SK-N-SH (cell line): ENCODE results near the gene POLD2.

Experiments used
- EP300 ChIP-seq, 2 experiments: IDR thresholded peaks; 2 replicates each; pipeline versions ENCODE4 v1.4.0 to v1.6.1; 2012; ENCODE audit warnings: borderline replicate concordance in 1 of 2, low read depth in 1 of 2, low read length in 1 of 2
- EZH2phosphoT487 ChIP-seq: fragments of 200-600 bp; sonication (generic); IDR thresholded peaks from 2 replicates; pipeline ENCODE4 v1.6.1; 2017; ENCODE audit warnings: low read depth, mixed run types, mild to moderate bottlenecking, antibody characterized with exemption, moderate library complexity, borderline replicate concordance
- GABPA ChIP-seq: IDR thresholded peaks from 2 replicates; pipeline ENCODE4 v1.4.0; 2012; ENCODE audit warnings: low read depth, mild to moderate bottlenecking
- NRF1 ChIP-seq: IDR thresholded peaks from 2 replicates; pipeline ENCODE4 v1.6.1; 2012; ENCODE audit warnings: low read depth, mild to moderate bottlenecking, low read length
- POLR2AphosphoS5 ChIP-seq: IDR thresholded peaks from 2 replicates; pipeline ENCODE4 v1.6.1; 2012; ENCODE audit warnings: low read depth, low read length
- RXRA ChIP-seq: IDR thresholded peaks from 2 replicates; pipeline ENCODE4 v1.4.0; 2012; ENCODE audit warnings: low read depth, mild to moderate bottlenecking, borderline replicate concordance
- SMC3 ChIP-seq: IDR thresholded peaks from 2 replicates; pipeline ENCODE4 v1.6.1; 2012; ENCODE audit warnings: low read depth, low read length, improper control_type of control experiment
- TCF12 ChIP-seq: IDR thresholded peaks from 2 replicates; pipeline ENCODE4 v1.4.0; 2012
- YY1 ChIP-seq: IDR thresholded peaks from 2 replicates; pipeline ENCODE4 v1.4.0; 2012; ENCODE audit warnings: low read depth, mild to moderate bottlenecking
- ZBTB33 ChIP-seq: IDR thresholded peaks from 2 replicates; pipeline ENCODE4 v1.4.0; 2012; ENCODE audit warnings: low read depth, borderline replicate concordance
- TF ChIP-seq, protein P1 (sequence below): fragments of 200-600 bp; sonication (generic); IDR thresholded peaks from 2 replicates; pipeline ENCODE4 v1.6.1; 2017; ENCODE audit warnings: antibody characterized with exemption, mild to moderate bottlenecking, moderate library complexity
- TF ChIP-seq, protein P2 (sequence below): IDR thresholded peaks from 2 replicates; pipeline ENCODE4 v1.4.0; 2012; ENCODE audit warnings: low read depth
- TF ChIP-seq, protein P3 (sequence below): fragments of 150-350 bp; IDR thresholded peaks from 2 replicates; pipeline ENCODE4 v1.6.1; 2017; ENCODE audit warnings: antibody characterized with exemption, low read length, low read depth, borderline replicate concordance

DNA sequence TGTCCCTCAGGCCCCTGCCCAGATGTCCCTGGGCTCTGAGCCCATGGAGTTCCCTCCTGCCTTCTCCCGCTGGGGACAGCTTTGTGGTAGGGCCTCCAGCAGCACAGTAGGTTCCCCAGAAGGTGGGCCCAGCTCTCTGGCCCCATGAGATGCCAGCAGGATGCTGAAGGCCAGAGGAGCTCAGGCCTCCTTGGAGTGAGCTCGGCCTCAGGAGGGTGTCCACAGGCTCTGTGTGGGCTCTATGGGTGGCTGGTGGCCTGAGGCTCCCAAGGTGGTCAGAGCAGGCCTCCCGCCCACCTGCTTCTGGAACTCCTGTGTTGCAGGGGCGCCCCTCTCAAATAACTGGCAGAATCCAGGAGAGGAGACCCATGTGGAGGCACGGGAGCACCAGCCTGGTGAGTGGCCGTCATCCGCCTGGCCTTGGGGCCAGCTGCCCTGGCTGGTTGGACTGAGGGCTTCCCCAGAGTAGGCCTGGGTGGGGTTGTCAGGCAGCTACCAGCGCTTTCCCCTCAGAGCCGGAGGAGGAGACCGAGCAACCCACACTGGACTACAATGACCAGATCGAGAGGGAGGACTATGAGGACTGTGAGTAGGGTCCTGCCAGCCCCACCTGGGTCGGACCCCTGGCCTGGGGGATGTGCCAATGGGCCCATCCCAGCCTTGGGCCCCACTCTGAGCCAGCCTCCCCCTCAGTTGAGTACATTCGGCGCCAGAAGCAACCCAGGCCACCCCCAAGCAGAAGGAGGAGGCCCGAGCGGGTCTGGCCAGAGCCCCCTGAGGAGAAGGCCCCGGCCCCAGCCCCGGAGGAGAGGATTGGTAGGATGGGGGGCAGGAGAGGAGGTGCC lies 16.0 kb downstream of the POLD2 start:
- TF ChIP-seq, protein P1, sequence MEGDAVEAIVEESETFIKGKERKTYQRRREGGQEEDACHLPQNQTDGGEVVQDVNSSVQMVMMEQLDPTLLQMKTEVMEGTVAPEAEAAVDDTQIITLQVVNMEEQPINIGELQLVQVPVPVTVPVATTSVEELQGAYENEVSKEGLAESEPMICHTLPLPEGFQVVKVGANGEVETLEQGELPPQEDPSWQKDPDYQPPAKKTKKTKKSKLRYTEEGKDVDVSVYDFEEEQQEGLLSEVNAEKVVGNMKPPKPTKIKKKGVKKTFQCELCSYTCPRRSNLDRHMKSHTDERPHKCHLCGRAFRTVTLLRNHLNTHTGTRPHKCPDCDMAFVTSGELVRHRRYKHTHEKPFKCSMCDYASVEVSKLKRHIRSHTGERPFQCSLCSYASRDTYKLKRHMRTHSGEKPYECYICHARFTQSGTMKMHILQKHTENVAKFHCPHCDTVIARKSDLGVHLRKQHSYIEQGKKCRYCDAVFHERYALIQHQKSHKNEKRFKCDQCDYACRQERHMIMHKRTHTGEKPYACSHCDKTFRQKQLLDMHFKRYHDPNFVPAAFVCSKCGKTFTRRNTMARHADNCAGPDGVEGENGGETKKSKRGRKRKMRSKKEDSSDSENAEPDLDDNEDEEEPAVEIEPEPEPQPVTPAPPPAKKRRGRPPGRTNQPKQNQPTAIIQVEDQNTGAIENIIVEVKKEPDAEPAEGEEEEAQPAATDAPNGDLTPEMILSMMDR = no peak
- TF ChIP-seq EZH2phosphoT487 (no peak), EP300 (IDR thresholded peaks at IDR 0.05; ENCODE audit: borderline replicate concordance in 1 of 2, low read depth in 1 of 2, low read length in 1 of 2) (no peak), POLR2AphosphoS5 (no peak), NRF1 (no peak), RXRA (no peak), SMC3 (no peak), ZBTB33 (no peak), TCF12 (no peak), YY1 (no peak), GABPA (no peak)
- TF ChIP-seq, protein P2, sequence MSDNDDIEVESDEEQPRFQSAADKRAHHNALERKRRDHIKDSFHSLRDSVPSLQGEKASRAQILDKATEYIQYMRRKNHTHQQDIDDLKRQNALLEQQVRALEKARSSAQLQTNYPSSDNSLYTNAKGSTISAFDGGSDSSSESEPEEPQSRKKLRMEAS = no peak
- TF ChIP-seq, protein P3, sequence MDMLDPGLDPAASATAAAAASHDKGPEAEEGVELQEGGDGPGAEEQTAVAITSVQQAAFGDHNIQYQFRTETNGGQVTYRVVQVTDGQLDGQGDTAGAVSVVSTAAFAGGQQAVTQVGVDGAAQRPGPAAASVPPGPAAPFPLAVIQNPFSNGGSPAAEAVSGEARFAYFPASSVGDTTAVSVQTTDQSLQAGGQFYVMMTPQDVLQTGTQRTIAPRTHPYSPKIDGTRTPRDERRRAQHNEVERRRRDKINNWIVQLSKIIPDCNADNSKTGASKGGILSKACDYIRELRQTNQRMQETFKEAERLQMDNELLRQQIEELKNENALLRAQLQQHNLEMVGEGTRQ = no peak
